Neural cell (in vitro differentiated cells): ENCODE data around the gene COBL. TPM values are rescaled to one million over a fixed set of nuclear protein-coding genes. Genes with fewer than 3 reads are reported as not detected.

Experiments
- H2AFZ ChIP-seq: fragments of 200-600, 300-800 bp; sonication (generic), shearing (Covaris generic); 2 replicates; pipeline ENCODE4 v1.6.0; 2014; ENCODE audit warnings: low read depth, mild to moderate bottlenecking, antibody characterized with exemption, low read length, moderate library complexity
- H3F3A ChIP-seq: fragments of 200-600 bp; shearing (Covaris generic); 2 replicates; pipeline ENCODE4 v1.6.1; 2016; ENCODE audit warnings: mild to moderate bottlenecking, moderate library complexity, mixed read lengths, antibody characterized with exemption, low read length; ENCODE audit not compliant: insufficient read depth, poor library complexity, severe bottlenecking
- H3K27ac ChIP-seq: fragments of 200-600, 300-800 bp; sonication (generic), shearing (Covaris generic); 2 replicates; pipeline ENCODE4 v1.5.1; 2014; ENCODE audit warnings: mild to moderate bottlenecking, low read length, moderate library complexity
- H3K27me3 ChIP-seq: fragments of 300-800, 200-600 bp; sonication (generic), shearing (Covaris generic); 2 replicates; pipeline ENCODE4 v1.6.0; 2014; ENCODE audit warnings: mild to moderate bottlenecking, low read depth, low read length, moderate library complexity; ENCODE audit not compliant: insufficient read depth
- H3K36me3 ChIP-seq: fragments of 300-800, 200-600 bp; sonication (generic), shearing (Covaris generic); 2 replicates; pipeline ENCODE4 v1.5.1; 2014; ENCODE audit warnings: mild to moderate bottlenecking, antibody characterized with exemption, low read length, moderate library complexity; ENCODE audit not compliant: insufficient read depth
- H3K4me2 ChIP-seq: fragments of 300-800, 200-600 bp; sonication (generic), shearing (Covaris generic); 2 replicates; pipeline ENCODE4 v1.6.0; 2014; ENCODE audit warnings: mild to moderate bottlenecking, low read length
- H3K4me3 ChIP-seq: fragments of 300-800, 200-600 bp; sonication (generic), shearing (Covaris generic); 2 replicates; pipeline ENCODE4 v1.5.1; 2014; ENCODE audit warnings: mild to moderate bottlenecking, low read length, moderate library complexity
- H3K79me2 ChIP-seq: fragments of 200-600 bp; shearing (Covaris generic); replicated peaks from 2 replicates; pipeline ENCODE4 v1.6.0; 2014; ENCODE audit warnings: mild to moderate bottlenecking, low read length, moderate library complexity; ENCODE audit not compliant: insufficient read depth
- H3K9ac ChIP-seq: fragments of 300-800, 200-600 bp; sonication (generic), shearing (Covaris generic); 2 replicates; pipeline ENCODE4 v1.6.1; 2016; ENCODE audit warnings: mild to moderate bottlenecking, low read length, mixed read lengths
- H3K9me2 ChIP-seq: fragments of 200-600 bp; shearing (Covaris generic); 2 replicates; pipeline ENCODE4 v1.6.1; 2016; ENCODE audit warnings: mild to moderate bottlenecking, low read length, mixed read lengths; ENCODE audit not compliant: insufficient read depth
- H3K9me3 ChIP-seq: fragments of 200-600, 300-800 bp; sonication (generic), shearing (Covaris generic); 2 replicates; pipeline ENCODE4 v1.6.1; 2016; ENCODE audit warnings: mild to moderate bottlenecking, mixed run types, low read length, moderate library complexity, mixed read lengths
- H4K20me1 ChIP-seq: fragments of 200-600 bp; shearing (Covaris generic); 2 replicates; pipeline ENCODE4 v1.6.1; 2016; ENCODE audit warnings: mild to moderate bottlenecking, mixed run types; ENCODE audit not compliant: insufficient read depth
- EP300 ChIP-seq: fragments of 450-650 bp; conservative IDR thresholded peaks from 2 replicates; pipeline ENCODE4 v1.6.1; 2014; ENCODE audit warnings: antibody characterized with exemption, mild to moderate bottlenecking, moderate library complexity; ENCODE audit not compliant: poor library complexity, severe bottlenecking
- EZH2 ChIP-seq: fragments of 200-600, 300-800 bp; shearing (Covaris generic), sonication (generic); IDR thresholded peaks from 2 replicates; pipeline ENCODE4 v1.6.1; 2014; ENCODE audit warnings: antibody characterized with exemption, low read length, borderline replicate concordance, mild to moderate bottlenecking; ENCODE audit not compliant: insufficient read depth, poor library complexity, severe bottlenecking
- MXI1 ChIP-seq: fragments of 450-650 bp; conservative IDR thresholded peaks from 2 replicates; pipeline ENCODE4 v1.6.1; 2014; ENCODE audit warnings: antibody characterized with exemption, mild to moderate bottlenecking; ENCODE audit not compliant: poor library complexity, severe bottlenecking
- POLR2AphosphoS5 ChIP-seq: IDR thresholded peaks from 2 replicates; pipeline ENCODE4 v1.6.1; 2012
- RAD21 ChIP-seq: fragments of 450-650 bp; conservative IDR thresholded peaks from 2 replicates; pipeline ENCODE4 v1.6.1; 2014; ENCODE audit warnings: antibody characterized with exemption, mild to moderate bottlenecking, moderate library complexity
- SMC3 ChIP-seq: fragments of 450-650 bp; conservative IDR thresholded peaks from 2 replicates; pipeline ENCODE4 v1.6.1; 2014; ENCODE audit warnings: antibody characterized with exemption, mild to moderate bottlenecking, moderate library complexity; ENCODE audit not compliant: poor library complexity
- TAF1 ChIP-seq: IDR thresholded peaks from 2 replicates; pipeline ENCODE4 v1.6.1; 2012; ENCODE audit warnings: low read depth
- polyA plus RNA-seq: library from polyadenylated mRNA; depleted of rRNA; stranded (reverse); fragments of >200 nt; gene quantifications from 2 replicates; pipeline ENCODE4 v1.2.3, GENCODE V29; 2014
- TF ChIP-seq, protein P1 (sequence below): IDR thresholded peaks from 2 replicates; pipeline ENCODE4 v1.6.1; 2012; ENCODE audit warnings: borderline replicate concordance
- TF ChIP-seq, protein P2 (sequence below): fragments of 450-650 bp; IDR thresholded peaks from 2 replicates; pipeline ENCODE4 v1.5.1; 2014; ENCODE audit warnings: antibody characterized with exemption, mild to moderate bottlenecking, moderate library complexity; ENCODE audit not compliant: poor library complexity, severe bottlenecking

Gene COBL
- polyA plus RNA-seq, 1 donor from 2014 or later: 0.12 TPM

DNA sequence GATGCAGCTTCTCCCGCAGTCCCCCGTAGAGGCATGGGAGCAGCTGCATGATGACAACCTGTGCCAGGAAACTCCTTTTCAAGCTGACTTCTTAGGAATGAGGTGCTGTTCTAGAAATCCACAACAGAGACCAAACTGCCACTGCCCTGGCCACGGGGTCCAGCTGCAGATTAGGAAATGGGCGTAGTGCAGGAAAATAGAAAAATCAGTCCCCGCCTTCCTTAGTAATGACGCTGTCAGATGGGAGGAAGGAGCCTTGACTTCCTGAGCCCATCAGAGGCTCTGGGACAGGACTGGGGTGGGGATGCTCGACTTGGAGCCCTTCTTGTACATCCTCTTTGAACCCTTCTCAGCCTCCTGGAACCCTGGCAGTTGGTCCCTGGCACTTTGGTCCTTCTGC is 306.1 kb downstream of the COBL start:
- no peak for TF ChIP-seq SMC3
- TF ChIP-seq EP300: no peak
- no peak for TF ChIP-seq MXI1
- TF ChIP-seq, protein P1, sequence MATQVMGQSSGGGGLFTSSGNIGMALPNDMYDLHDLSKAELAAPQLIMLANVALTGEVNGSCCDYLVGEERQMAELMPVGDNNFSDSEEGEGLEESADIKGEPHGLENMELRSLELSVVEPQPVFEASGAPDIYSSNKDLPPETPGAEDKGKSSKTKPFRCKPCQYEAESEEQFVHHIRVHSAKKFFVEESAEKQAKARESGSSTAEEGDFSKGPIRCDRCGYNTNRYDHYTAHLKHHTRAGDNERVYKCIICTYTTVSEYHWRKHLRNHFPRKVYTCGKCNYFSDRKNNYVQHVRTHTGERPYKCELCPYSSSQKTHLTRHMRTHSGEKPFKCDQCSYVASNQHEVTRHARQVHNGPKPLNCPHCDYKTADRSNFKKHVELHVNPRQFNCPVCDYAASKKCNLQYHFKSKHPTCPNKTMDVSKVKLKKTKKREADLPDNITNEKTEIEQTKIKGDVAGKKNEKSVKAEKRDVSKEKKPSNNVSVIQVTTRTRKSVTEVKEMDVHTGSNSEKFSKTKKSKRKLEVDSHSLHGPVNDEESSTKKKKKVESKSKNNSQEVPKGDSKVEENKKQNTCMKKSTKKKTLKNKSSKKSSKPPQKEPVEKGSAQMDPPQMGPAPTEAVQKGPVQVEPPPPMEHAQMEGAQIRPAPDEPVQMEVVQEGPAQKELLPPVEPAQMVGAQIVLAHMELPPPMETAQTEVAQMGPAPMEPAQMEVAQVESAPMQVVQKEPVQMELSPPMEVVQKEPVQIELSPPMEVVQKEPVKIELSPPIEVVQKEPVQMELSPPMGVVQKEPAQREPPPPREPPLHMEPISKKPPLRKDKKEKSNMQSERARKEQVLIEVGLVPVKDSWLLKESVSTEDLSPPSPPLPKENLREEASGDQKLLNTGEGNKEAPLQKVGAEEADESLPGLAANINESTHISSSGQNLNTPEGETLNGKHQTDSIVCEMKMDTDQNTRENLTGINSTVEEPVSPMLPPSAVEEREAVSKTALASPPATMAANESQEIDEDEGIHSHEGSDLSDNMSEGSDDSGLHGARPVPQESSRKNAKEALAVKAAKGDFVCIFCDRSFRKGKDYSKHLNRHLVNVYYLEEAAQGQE: no peak
- no peak for TF ChIP-seq EZH2
- no peak for TF ChIP-seq POLR2AphosphoS5
- TF ChIP-seq RAD21: no peak
- TF ChIP-seq, protein P2, sequence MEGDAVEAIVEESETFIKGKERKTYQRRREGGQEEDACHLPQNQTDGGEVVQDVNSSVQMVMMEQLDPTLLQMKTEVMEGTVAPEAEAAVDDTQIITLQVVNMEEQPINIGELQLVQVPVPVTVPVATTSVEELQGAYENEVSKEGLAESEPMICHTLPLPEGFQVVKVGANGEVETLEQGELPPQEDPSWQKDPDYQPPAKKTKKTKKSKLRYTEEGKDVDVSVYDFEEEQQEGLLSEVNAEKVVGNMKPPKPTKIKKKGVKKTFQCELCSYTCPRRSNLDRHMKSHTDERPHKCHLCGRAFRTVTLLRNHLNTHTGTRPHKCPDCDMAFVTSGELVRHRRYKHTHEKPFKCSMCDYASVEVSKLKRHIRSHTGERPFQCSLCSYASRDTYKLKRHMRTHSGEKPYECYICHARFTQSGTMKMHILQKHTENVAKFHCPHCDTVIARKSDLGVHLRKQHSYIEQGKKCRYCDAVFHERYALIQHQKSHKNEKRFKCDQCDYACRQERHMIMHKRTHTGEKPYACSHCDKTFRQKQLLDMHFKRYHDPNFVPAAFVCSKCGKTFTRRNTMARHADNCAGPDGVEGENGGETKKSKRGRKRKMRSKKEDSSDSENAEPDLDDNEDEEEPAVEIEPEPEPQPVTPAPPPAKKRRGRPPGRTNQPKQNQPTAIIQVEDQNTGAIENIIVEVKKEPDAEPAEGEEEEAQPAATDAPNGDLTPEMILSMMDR: no peak
- TF ChIP-seq TAF1: no peak
- no peaks in the 10 kb centered on the region for H3K36me3 ChIP-seq

DNA sequence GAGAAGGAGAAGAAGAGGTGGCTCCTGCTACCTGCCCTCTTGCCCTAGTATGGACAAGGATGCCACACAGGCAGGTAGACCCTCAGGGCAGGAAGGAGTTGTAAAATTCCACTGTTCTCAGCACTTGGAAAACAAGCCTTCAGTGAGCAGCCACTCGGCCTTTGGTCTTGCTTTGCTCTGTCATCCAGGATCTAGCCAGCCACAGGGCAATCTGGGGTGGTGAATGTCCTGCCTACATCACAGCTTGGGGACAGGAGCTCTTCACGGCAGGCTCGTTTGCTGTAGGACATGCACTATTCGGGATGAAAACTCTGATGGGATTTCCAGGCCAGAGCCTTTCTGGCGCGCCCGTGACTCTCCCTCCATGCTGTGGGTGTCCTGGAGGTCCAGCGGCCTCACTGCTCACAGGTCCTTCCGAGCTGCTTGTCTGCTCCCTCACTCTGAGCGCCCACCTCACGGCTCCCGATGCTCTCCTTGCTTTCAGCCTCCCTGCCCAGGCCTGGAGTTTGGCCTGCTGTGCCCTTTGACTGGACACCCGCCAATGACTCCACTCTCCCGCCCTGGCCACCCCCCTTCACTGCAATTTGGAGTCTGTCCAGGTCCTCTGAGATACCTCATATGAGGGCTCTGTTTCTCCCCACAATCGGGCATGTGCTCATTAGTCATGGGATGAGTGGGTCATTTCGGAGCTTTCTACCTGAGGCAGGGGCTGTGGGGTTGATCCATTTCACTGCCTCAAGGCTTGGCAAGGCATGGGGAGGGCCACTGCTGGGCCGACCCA is 306.7 kb downstream of the COBL start:
- Histone ChIP-seq H3K9me3 (no peaks in the 10 kb centered on the region), H3F3A (no peaks in the 10 kb centered on the region), H3K36me3 (no peaks in the 10 kb centered on the region), H3K9ac (no peak overlapping the region), H3K4me3 (no peak overlapping the region), H3K27me3 (no peaks in the 10 kb centered on the region), H2AFZ (no peak overlapping the region), H3K4me2 (no peak overlapping the region), H3K9me2 (no peaks in the 10 kb centered on the region), H3K27ac (no peak overlapping the region), H3K79me2 (no peaks in the 10 kb centered on the region), H4K20me1 (no peaks in the 10 kb centered on the region)
- no peak for TF ChIP-seq RAD21
- no peak for TF ChIP-seq EZH2
- no peak for TF ChIP-seq POLR2AphosphoS5
- TF ChIP-seq SMC3: no peak
- no peak for TF ChIP-seq TAF1
- no peak for TF ChIP-seq EP300
- TF ChIP-seq, protein P1: no peak

More for the DNA sequence above, 306.1 kb downstream of the COBL start:
- Histone ChIP-seq H3K9me3 (no peaks in the 10 kb centered on the region), H3K4me3 (no peak overlapping the region), H3K9me2 (no peaks in the 10 kb centered on the region), H3F3A (no peaks in the 10 kb centered on the region), H4K20me1 (no peaks in the 10 kb centered on the region), H3K27ac (no peak overlapping the region), H3K4me2 (no peak overlapping the region), H3K9ac (no peak overlapping the region), H3K27me3 (no peaks in the 10 kb centered on the region), H3K79me2 (no peaks in the 10 kb centered on the region), H2AFZ (no peak overlapping the region)
